Sigmoid colon (tissue), 7 donors: ENCODE measurements around the gene GCHFR. TPM values are rescaled to one million over a fixed set of nuclear protein-coding genes. Genes with fewer than 3 reads are reported as not detected.

Experiments used
- DNase-seq: peaks from one replicate; pipeline ENCODE4 v3.0.0-alpha.2; 2019
- H3K27ac ChIP-seq, 4 donors: fragments of 200-600 bp; sonication (generic); one replicate each; pipeline ENCODE4 v1.5.1; 2016 to 2019; ENCODE audit warnings: mild to moderate bottlenecking in 1 of 4
- H3K27me3 ChIP-seq, 3 donors: fragments of 200-600 bp; sonication (generic); one replicate each; pipeline ENCODE4 v1.5.1; 2019; ENCODE audit warnings: mild to moderate bottlenecking in 1 of 3
- H3K36me3 ChIP-seq, 4 donors: fragments of 200-600 bp; sonication (generic); one replicate each; pipeline ENCODE4 v1.5.1; 2016 to 2019
- H3K4me1 ChIP-seq, 4 donors: fragments of 200-600 bp; sonication (generic); one replicate each; pipeline ENCODE4 v1.5.1; 2017 to 2019
- H3K4me3 ChIP-seq, 4 donors: fragments of 200-600 bp; sonication (generic); one replicate each; pipeline ENCODE4 v1.5.1; 2017 to 2019; ENCODE audit warnings: mild to moderate bottlenecking in 2 of 4, moderate library complexity in 1 of 4
- H3K9me3 ChIP-seq, 4 donors: fragments of 200-600 bp in 3 of 4; sonication (generic) in 3 of 4; one replicate each; pipeline versions ENCODE4 v1.5.1 to v1.6.1; 2013 to 2019
- CTCF ChIP-seq, 4 experiments: fragments of 450-650 bp in 3 of 4; fragments of 200-600 bp in 1 of 4; IDR thresholded peaks; one replicate each; pipeline ENCODE4 v1.5.1; 2016 to 2019; ENCODE audit warnings: antibody characterized with exemption in 4 of 4, mild to moderate bottlenecking in 3 of 4, moderate library complexity in 2 of 4
- EP300 ChIP-seq, 4 donors: sonication (generic); formaldehyde crosslinking; IDR thresholded peaks; one replicate each; pipeline ENCODE4 v1.6.1; 2017; ENCODE audit warnings: antibody characterized with exemption in 4 of 4
- POLR2A ChIP-seq, 2 donors: fragments of 450-650 bp; IDR thresholded peaks; one replicate each; pipeline ENCODE4 v1.6.1; 2016; ENCODE audit warnings: antibody characterized with exemption in 2 of 2, mild to moderate bottlenecking in 2 of 2, moderate library complexity in 2 of 2
- POLR2AphosphoS5 ChIP-seq, 4 donors: sonication (generic); formaldehyde crosslinking; IDR thresholded peaks; one replicate each; pipeline ENCODE4 v1.6.1; 2017; ENCODE audit warnings: antibody characterized with exemption in 4 of 4
- WGBS, 2 donors: extraction: QIAGEN DNeasy Blood & Tissue Kit; methylation state at CpG; one replicate each; pipeline ENCODE4 v1.1.7; 2013; 5-methylcytosine and 5-hydroxymethylcytosine counted together
- intact Hi-C: fragments of 100-400 bp; cut with DNase I; formaldehyde crosslinking; loops from one replicate; pipeline ENCODE4 v1.15.1; 2023
- polyA plus RNA-seq, 3 donors: library from polyadenylated mRNA; stranded (reverse); fragments of 200-250 nt; gene quantifications; one replicate each; pipeline ENCODE4 v1.2.3, GENCODE V29; 2013
- total RNA-seq, 4 donors: library from RNA; depleted of rRNA; stranded (reverse); fragments of >200 nt; gene quantifications; one replicate each; pipeline ENCODE4 v1.1.0, GENCODE V29; 2016
- donor health status: healthy with polysubstance abuse.
- donor health status: Bipolar disorder and iron deficiency.
- donor health status: healthy.

Gene GCHFR
- 10 to 100 TPM in 3 of 4 donors, 1 to 10 TPM in 1; 2.2 to 27.8 (median 15.8) TPM for total RNA-seq
- polyA plus RNA-seq, result 10 to 100 TPM; 45.0 to 71.7 (median 54.6) TPM

GRCh38 chr15:40763801-40764628 lies at the start of gene GCHFR:
Gene GCHFR, plus strand, starts transcription at chr15:40764068. Its CDS starts 113 bp downstream, at chr15:40764181.
- H3K4me1 ChIP-seq, result peaks cover 0 to 31% (median 30%) of the 10 kb centered on the region in 4 donors
- H3K4me3 ChIP-seq, result peak within 1 kb of the TSS; percentile 32 to 57 (median 46)
- WGBS, 2 donors, result 1% methylated on average over 75 of the region's 75 CpGs
- peak; percentile 89 for DNase-seq
- TF ChIP-seq EP300 (IDR thresholded peaks at IDR 0.05) (no peak), POLR2A (IDR thresholded peaks at IDR 0.05) (peak in 1 of 2 donors; percentile 27), CTCF (IDR thresholded peaks at IDR 0.05) (peak in 2 of 4 experiments; percentile 10 to 34), POLR2AphosphoS5 (IDR thresholded peaks at IDR 0.05) (peak; percentile 34 to 75 (median 50))
- peaks cover 0 to 7% (median 2%) of the 10 kb centered on the region in 4 donors for H3K36me3 ChIP-seq
- peak within 1 kb of the TSS; percentile 68 to 80 (median 71) for H3K27ac ChIP-seq
- intact Hi-C loops, result no loop called here
- H3K9me3 ChIP-seq, result no peaks in the 10 kb centered on the region
- H3K27me3 ChIP-seq, result no peaks in the 10 kb centered on the region

GRCh38 chr15:40714144-40714543 lies 49.7 kb upstream of the GCHFR start:
- H3K27me3 ChIP-seq, result no peaks in the 10 kb centered on the region
- intact Hi-C loops, result no loop called here
- no peaks in the 10 kb centered on the region for H3K9me3 ChIP-seq
- H3K27ac ChIP-seq, result no peak overlapping the region
- no peak for DNase-seq
- H3K4me1 ChIP-seq, result no peaks in the 10 kb centered on the region
- 49 to 68% methylated on average over 2 of the region's 2 CpGs for WGBS, 2 donors
- TF ChIP-seq POLR2A (IDR thresholded peaks at IDR 0.05), result no peak
- no peak for TF ChIP-seq POLR2AphosphoS5 (IDR thresholded peaks at IDR 0.05)
- TF ChIP-seq CTCF (IDR thresholded peaks at IDR 0.05), result no peak
- TF ChIP-seq EP300 (IDR thresholded peaks at IDR 0.05), result no peak
- H3K4me3 ChIP-seq, result no peak overlapping the region
- no peaks in the 10 kb centered on the region for H3K36me3 ChIP-seq

- Histone ChIP-seq H3K4me1 (no peaks in the 10 kb centered on the region), H3K36me3 (no peaks in the 10 kb centered on the region), H3K27ac (no peak overlapping the region), H3K9me3 (no peaks in the 10 kb centered on the region), H3K4me3 (no peak overlapping the region), H3K27me3 (no peaks in the 10 kb centered on the region)
- no peak for DNase-seq
- TF ChIP-seq POLR2A (IDR thresholded peaks at IDR 0.05) (no peak), CTCF (IDR thresholded peaks at IDR 0.05) (no peak), EP300 (IDR thresholded peaks at IDR 0.05) (no peak), POLR2AphosphoS5 (IDR thresholded peaks at IDR 0.05) (no peak)
- 88 to 90% methylated on average over 6 of the region's 6 CpGs for WGBS, 2 donors
- intact Hi-C loops, result no loop called here
These were observed 47.7 kb upstream of the GCHFR start for GRCh38 chr15:40716165-40716564.

GRCh38 chr15:40721701-40722100 lies 42.2 kb upstream of the GCHFR start:
- no peaks in the 10 kb centered on the region for H3K4me1 ChIP-seq
- 85 to 94% methylated on average over 1 of the region's 1 CpG for WGBS, 2 donors
- no peak overlapping the region for H3K27ac ChIP-seq
- H3K27me3 ChIP-seq, result no peaks in the 10 kb centered on the region
- no peaks in the 10 kb centered on the region for H3K9me3 ChIP-seq
- no peak for TF ChIP-seq EP300 (IDR thresholded peaks at IDR 0.05)
- no peak for TF ChIP-seq POLR2A (IDR thresholded peaks at IDR 0.05)
- no peak for TF ChIP-seq CTCF (IDR thresholded peaks at IDR 0.05)
- no peak for TF ChIP-seq POLR2AphosphoS5 (IDR thresholded peaks at IDR 0.05)
- no peak overlapping the region for H3K4me3 ChIP-seq
- no peaks in the 10 kb centered on the region for H3K36me3 ChIP-seq
- intact Hi-C loops, result no loop called here
- DNase-seq, result no peak
